ENCODE results near the gene SMIM22. TPM values are rescaled to one million over a fixed set of nuclear protein-coding genes. Genes with fewer than 3 reads are reported as not detected.

The SMIM22 gene
- total and polyA plus RNA-seq, 4 donors: 0.49 to 1.2 (median 0.72) TPM; not detected in 1

GRCh38 chr16:4778050-4778392, 17.1 kb upstream of the SMIM22 start:
- Histone ChIP-seq H3K9ac (ENCODE audit: low read depth in 1 of 2, low read length in 2 of 2) (no peak overlapping the region), H3K4me1 (ENCODE audit: control insufficient read depth in 4 of 4, insufficient read depth in 4 of 4, low read length in 3 of 4) (no peaks in the 10 kb centered on the region), H3K4me3 (ENCODE audit: low read depth in 1 of 3, low read length in 3 of 3) (no peak overlapping the region), H3K27ac (ENCODE audit: low read depth in 1 of 2, low read length in 2 of 2) (no peak overlapping the region), H3K9me3 (ENCODE audit: control insufficient read depth in 4 of 4, low read length in 3 of 4) (no peaks in the 10 kb centered on the region), H3K36me3 (ENCODE audit: control insufficient read depth in 4 of 4, insufficient read depth in 3 of 4, low read depth in 1 of 4, low read length in 3 of 4) (no peaks in the 10 kb centered on the region), H3K27me3 (ENCODE audit: control insufficient read depth in 4 of 4, insufficient read depth in 4 of 4, low read length in 3 of 4) (no peaks in the 10 kb centered on the region)
- no peak for TF ChIP-seq ZBTB33 (IDR thresholded peaks at IDR 0.05)
- TF ChIP-seq HNF4A (conservative IDR thresholded peaks at IDR 0.05): no peak
- TF ChIP-seq MAX (IDR thresholded peaks at IDR 0.05): no peak
- TF ChIP-seq JUND (IDR thresholded peaks at IDR 0.05): no peak
- TF ChIP-seq NR2F2 (IDR thresholded peaks at IDR 0.05): no peak
- no peak for TF ChIP-seq FOXA2 (IDR thresholded peaks at IDR 0.05)
- TF ChIP-seq RXRA (IDR thresholded peaks at IDR 0.05): no peak
- DNase-seq (ENCODE audit: low spot score): no peak
- WGBS: 94% methylated on average over 5 of the region's 5 CpGs

- Histone ChIP-seq H3K36me3 (ENCODE audit: control insufficient read depth in 4 of 4, insufficient read depth in 3 of 4, low read depth in 1 of 4, low read length in 3 of 4) (no peaks in the 10 kb centered on the region), H3K4me1 (ENCODE audit: control insufficient read depth in 4 of 4, insufficient read depth in 4 of 4, low read length in 3 of 4) (no peaks in the 10 kb centered on the region), H3K27ac (ENCODE audit: low read depth in 1 of 2, low read length in 2 of 2) (no peak overlapping the region), H3K9ac (ENCODE audit: low read depth in 1 of 2, low read length in 2 of 2) (no peak overlapping the region), H3K4me3 (ENCODE audit: low read depth in 1 of 3, low read length in 3 of 3) (no peak overlapping the region), H3K9me3 (ENCODE audit: control insufficient read depth in 4 of 4, low read length in 3 of 4) (no peaks in the 10 kb centered on the region), H3K27me3 (ENCODE audit: control insufficient read depth in 4 of 4, insufficient read depth in 4 of 4, low read length in 3 of 4) (no peaks in the 10 kb centered on the region)
- WGBS: 57% methylated on average over 4 of the region's 4 CpGs
- TF ChIP-seq ATF3 (IDR thresholded peaks at IDR 0.05): no peak
- TF ChIP-seq EGR1 (IDR thresholded peaks at IDR 0.05; ENCODE audit: low read depth in 2 of 2): no peak
- no peak for TF ChIP-seq GABPA (IDR thresholded peaks at IDR 0.05 in 1 of 2, conservative IDR thresholded peaks at IDR 0.05 in 1 of 2)
- TF ChIP-seq RXRA (IDR thresholded peaks at IDR 0.05): no peak
- TF ChIP-seq NR2F2 (IDR thresholded peaks at IDR 0.05): no peak
- no peak for TF ChIP-seq FOXA2 (IDR thresholded peaks at IDR 0.05)
- no peak for TF ChIP-seq JUND (IDR thresholded peaks at IDR 0.05)
- no peak for TF ChIP-seq RAD21 (IDR thresholded peaks at IDR 0.05)
- TF ChIP-seq YY1 (IDR thresholded peaks at IDR 0.05): no peak
- no peak for TF ChIP-seq HNF4G (IDR thresholded peaks at IDR 0.05)
- TF ChIP-seq, protein P1, sequence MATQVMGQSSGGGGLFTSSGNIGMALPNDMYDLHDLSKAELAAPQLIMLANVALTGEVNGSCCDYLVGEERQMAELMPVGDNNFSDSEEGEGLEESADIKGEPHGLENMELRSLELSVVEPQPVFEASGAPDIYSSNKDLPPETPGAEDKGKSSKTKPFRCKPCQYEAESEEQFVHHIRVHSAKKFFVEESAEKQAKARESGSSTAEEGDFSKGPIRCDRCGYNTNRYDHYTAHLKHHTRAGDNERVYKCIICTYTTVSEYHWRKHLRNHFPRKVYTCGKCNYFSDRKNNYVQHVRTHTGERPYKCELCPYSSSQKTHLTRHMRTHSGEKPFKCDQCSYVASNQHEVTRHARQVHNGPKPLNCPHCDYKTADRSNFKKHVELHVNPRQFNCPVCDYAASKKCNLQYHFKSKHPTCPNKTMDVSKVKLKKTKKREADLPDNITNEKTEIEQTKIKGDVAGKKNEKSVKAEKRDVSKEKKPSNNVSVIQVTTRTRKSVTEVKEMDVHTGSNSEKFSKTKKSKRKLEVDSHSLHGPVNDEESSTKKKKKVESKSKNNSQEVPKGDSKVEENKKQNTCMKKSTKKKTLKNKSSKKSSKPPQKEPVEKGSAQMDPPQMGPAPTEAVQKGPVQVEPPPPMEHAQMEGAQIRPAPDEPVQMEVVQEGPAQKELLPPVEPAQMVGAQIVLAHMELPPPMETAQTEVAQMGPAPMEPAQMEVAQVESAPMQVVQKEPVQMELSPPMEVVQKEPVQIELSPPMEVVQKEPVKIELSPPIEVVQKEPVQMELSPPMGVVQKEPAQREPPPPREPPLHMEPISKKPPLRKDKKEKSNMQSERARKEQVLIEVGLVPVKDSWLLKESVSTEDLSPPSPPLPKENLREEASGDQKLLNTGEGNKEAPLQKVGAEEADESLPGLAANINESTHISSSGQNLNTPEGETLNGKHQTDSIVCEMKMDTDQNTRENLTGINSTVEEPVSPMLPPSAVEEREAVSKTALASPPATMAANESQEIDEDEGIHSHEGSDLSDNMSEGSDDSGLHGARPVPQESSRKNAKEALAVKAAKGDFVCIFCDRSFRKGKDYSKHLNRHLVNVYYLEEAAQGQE (IDR thresholded peaks at IDR 0.05): no peak
- no peak for TF ChIP-seq SP1 (IDR thresholded peaks at IDR 0.05)
- no peak for TF ChIP-seq FOXA1 (IDR thresholded peaks at IDR 0.05)
- DNase-seq (ENCODE audit: low spot score): no peak
These were observed 14.9 kb upstream of the SMIM22 start for GRCh38 chr16:4780235-4780634.

All from liver (tissue), 9 donors.